SK-N-SH (cell line): ENCODE results near the gene C16orf78. TPM values are rescaled to one million over a fixed set of nuclear protein-coding genes. Genes with fewer than 3 reads are reported as not detected.

ENCODE experiments used
- CTCF ChIA-PET: fragments of 300-600, 350-600 bp; formaldehyde crosslinking; extraction: SDS; loops from one replicate; lab custom pipeline; 2021; lab: Yijun Ruan, JAX
- POLR2A ChIA-PET: fragments of 350-600 bp; sonication (Branson Sonifier 250); formaldehyde crosslinking; extraction: SDS; loops from one replicate; lab custom pipeline; 2020; ENCODE audit warnings: antibody characterized with exemption, inconsistent platforms; lab: Yijun Ruan, JAX
- DNase-seq: peaks from one replicate; pipeline ENCODE4 v3.0.0; 2012
- H2AFZ ChIP-seq: fragments of 200-600 bp; sonication (generic); 2 replicates; pipeline ENCODE4 v1.8.1; 2016; ENCODE audit warnings: antibody characterized with exemption, mild to moderate bottlenecking, low read depth
- H3F3A ChIP-seq: fragments of 200-600 bp; sonication (generic); replicated peaks from 2 replicates; pipeline ENCODE3; 2016; ENCODE audit warnings: antibody characterized with exemption, mild to moderate bottlenecking; ENCODE audit not compliant: insufficient read depth
- H3K27ac ChIP-seq, 2 experiments: fragments of 200-500 bp in 1 of 2; fragments of 200-600 bp in 1 of 2; sonication (Bioruptor generic) in 1 of 2; sonication (generic), shearing (Covaris generic) in 1 of 2; 2 replicates each; pipeline versions ENCODE4 v1.5.1 to v1.6.1; 2014 to 2016; ENCODE audit warnings: low read depth in 2 of 2, inconsistent platforms in 1 of 2, low read length in 1 of 2, mild to moderate bottlenecking in 1 of 2, mixed read lengths in 1 of 2
- H3K27me3 ChIP-seq: fragments of 200-600 bp; sonication (generic), shearing (Covaris generic); 2 replicates; pipeline ENCODE4 v1.6.1; 2016; ENCODE audit warnings: mixed run types; ENCODE audit not compliant: insufficient read depth
- H3K36me3 ChIP-seq, 2 experiments: fragments of 200-500 bp in 1 of 2; fragments of 200-600 bp in 1 of 2; sonication (Bioruptor generic) in 1 of 2; sonication (generic) in 1 of 2; replicated peaks in 1 of 2; 2 replicates each; pipeline versions ENCODE3 to v1.5.1; 2014 to 2016; ENCODE audit warnings: low read length in 1 of 2, mild to moderate bottlenecking in 1 of 2; ENCODE audit not compliant: insufficient read depth in 2 of 2, control insufficient read depth in 1 of 2
- H3K4me1 ChIP-seq, 2 experiments: fragments of 200-500 bp in 1 of 2; fragments of 200-600 bp in 1 of 2; sonication (Bioruptor generic) in 1 of 2; sonication (generic), shearing (Covaris generic) in 1 of 2; 2 replicates each; pipeline versions ENCODE4 v1.5.1 to v1.6.1; 2014 to 2016; ENCODE audit warnings: low read depth in 1 of 2, low read length in 1 of 2, mixed run types in 1 of 2; ENCODE audit not compliant: insufficient read depth in 2 of 2, control insufficient read depth in 1 of 2
- H3K4me2 ChIP-seq: fragments of 200-600 bp; sonication (generic), shearing (Covaris generic); 2 replicates; pipeline ENCODE4 v1.6.1; 2017; ENCODE audit warnings: mixed run types
- H3K4me3 ChIP-seq, 2 experiments: fragments of 200-500 bp in 1 of 2; fragments of 200-600 bp in 1 of 2; sonication (Bioruptor generic) in 1 of 2; sonication (generic), shearing (Covaris generic) in 1 of 2; 2 replicates each; pipeline versions ENCODE4 v1.5.1 to v1.8.1; 2014 to 2016; ENCODE audit warnings: low read depth in 2 of 2, inconsistent platforms in 1 of 2, low read length in 1 of 2, mild to moderate bottlenecking in 1 of 2, mixed read lengths in 1 of 2, moderate library complexity in 1 of 2
- H3K79me2 ChIP-seq: fragments of 200-600 bp; sonication (generic); 2 replicates; pipeline ENCODE4 v1.8.1; 2017; ENCODE audit warnings: mild to moderate bottlenecking; ENCODE audit not compliant: insufficient read depth
- H3K9ac ChIP-seq: fragments of 200-600 bp; sonication (generic); 2 replicates; pipeline ENCODE4 v1.6.1; 2017; ENCODE audit warnings: mixed run types
- H3K9me2 ChIP-seq: fragments of 200-600 bp; sonication (generic); 2 replicates; pipeline ENCODE4 v1.6.1; 2017; ENCODE audit warnings: mixed run types
- H3K9me3 ChIP-seq: fragments of 200-600 bp; sonication (generic); 2 replicates; pipeline ENCODE4 v1.6.1; 2017; ENCODE audit warnings: mixed run types, mild to moderate bottlenecking, moderate library complexity
- H4K20me1 ChIP-seq: fragments of 200-600 bp; sonication (generic); 2 replicates; pipeline ENCODE4 v1.6.1; 2017; ENCODE audit warnings: mild to moderate bottlenecking, mixed run types; ENCODE audit not compliant: insufficient read depth
- CTCF ChIP-seq: fragments of 200-600 bp; sonication (generic); IDR thresholded peaks from 2 replicates; pipeline ENCODE4 v1.6.1; 2017; ENCODE audit warnings: antibody characterized with exemption, mild to moderate bottlenecking, moderate library complexity
- EZH2phosphoT487 ChIP-seq: fragments of 200-600 bp; sonication (generic); IDR thresholded peaks from 2 replicates; pipeline ENCODE4 v1.6.1; 2017; ENCODE audit warnings: low read depth, mixed run types, mild to moderate bottlenecking, antibody characterized with exemption, moderate library complexity, borderline replicate concordance
- GABPA ChIP-seq: IDR thresholded peaks from 2 replicates; pipeline ENCODE4 v1.4.0; 2012; ENCODE audit warnings: low read depth, mild to moderate bottlenecking
- NFIC ChIP-seq: IDR thresholded peaks from 2 replicates; pipeline ENCODE4 v1.4.0; 2012; ENCODE audit warnings: borderline replicate concordance
- PBX3 ChIP-seq: IDR thresholded peaks from 2 replicates; pipeline ENCODE4; 2012
- POLR2AphosphoS5 ChIP-seq: IDR thresholded peaks from 2 replicates; pipeline ENCODE4 v1.6.1; 2012; ENCODE audit warnings: low read depth, low read length
- RAD21 ChIP-seq: IDR thresholded peaks from 2 replicates; pipeline ENCODE4 v1.6.1; 2012; ENCODE audit warnings: mild to moderate bottlenecking, low read length
- REST ChIP-seq: IDR thresholded peaks from 2 replicates; pipeline ENCODE4 v1.6.1; 2012; ENCODE audit warnings: mild to moderate bottlenecking, low read depth, low read length, moderate library complexity
- TAF1 ChIP-seq: IDR thresholded peaks from 2 replicates; pipeline ENCODE4 v1.6.1; 2012; ENCODE audit warnings: low read depth, mild to moderate bottlenecking, low read length, moderate library complexity, borderline replicate concordance
- USF1 ChIP-seq: IDR thresholded peaks from 2 replicates; pipeline ENCODE4 v1.4.0; 2012; ENCODE audit warnings: low read depth, borderline replicate concordance
- USF2 ChIP-seq: fragments of 150-350 bp; IDR thresholded peaks from 2 replicates; pipeline ENCODE4 v1.6.1; 2017; ENCODE audit warnings: antibody characterized with exemption, low read length, low read depth, borderline replicate concordance
- YY1 ChIP-seq: IDR thresholded peaks from 2 replicates; pipeline ENCODE4 v1.4.0; 2012; ENCODE audit warnings: low read depth, mild to moderate bottlenecking
- WGBS: methylation state at CpG from one replicate; pipeline ENCODE4 v1.1.6; 2017; ENCODE audit warnings: low lambda C conversion rate; 5-methylcytosine and 5-hydroxymethylcytosine counted together
- polyA plus RNA-seq, 3 experiments: library from polyadenylated mRNA; depleted of rRNA; stranded (reverse); fragments of >200 nt; gene quantifications; 2 replicates each; pipeline ENCODE4 v1.2.3, GENCODE V29; 2012
- TF ChIP-seq, protein P1 (sequence below): fragments of 150-350 bp; IDR thresholded peaks from 2 replicates; pipeline ENCODE4 v1.6.1; 2016; ENCODE audit warnings: mild to moderate bottlenecking, low read depth, low read length

Gene C16orf78
- polyA plus RNA-seq, 1 of the 3 experiments (the other 2 are of a cell fraction) = not detected

DNA sequence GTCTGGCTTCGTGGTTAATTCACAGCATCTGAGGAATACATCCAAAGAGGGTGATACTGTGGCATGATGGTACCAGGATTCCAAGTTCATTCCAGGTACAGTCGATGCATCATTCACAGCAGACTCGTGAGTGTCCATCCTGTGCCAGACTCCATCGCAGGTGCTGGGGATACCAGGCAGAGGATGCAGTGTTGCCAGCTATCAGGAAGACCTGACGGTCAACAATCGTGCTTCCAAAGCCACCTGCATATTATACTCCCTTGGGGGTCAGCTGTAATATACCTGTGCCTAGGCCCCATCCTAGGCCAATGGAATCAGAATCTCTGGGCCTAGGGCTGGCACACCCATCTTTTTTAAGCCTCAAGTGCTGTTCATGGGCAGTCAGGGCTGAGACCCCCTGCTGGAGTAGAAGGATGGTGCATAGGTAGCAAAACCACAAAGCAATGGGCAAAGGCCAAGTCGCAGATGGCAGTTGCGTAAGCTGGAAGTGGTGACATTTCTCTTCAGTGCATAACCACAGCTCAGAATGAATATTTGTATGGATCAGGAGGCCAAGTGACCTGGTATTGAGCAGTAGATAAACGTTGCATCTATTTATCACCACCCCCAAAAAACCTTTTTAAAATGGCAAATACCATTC is 42.9 kb upstream of the C16orf78 start:
- ChIA-PET CTCF (interaction anchor here (0.6 kb wide), 1 partner anchor 19 kb away, joined by 3 read pairs; no protein-coding TSS in a partner anchor), POLR2A (no interaction called here)
- Histone ChIP-seq H3K9ac (no peak overlapping the region), H3K36me3 (no peaks in the 10 kb centered on the region), H4K20me1 (no peaks in the 10 kb centered on the region), H3F3A (no peaks in the 10 kb centered on the region), H3K9me2 (no peaks in the 10 kb centered on the region), H3K9me3 (no peaks in the 10 kb centered on the region), H3K79me2 (no peaks in the 10 kb centered on the region), H3K4me2 (no peak overlapping the region), H3K27me3 (no peaks in the 10 kb centered on the region), H3K27ac (no peak overlapping the region), H3K4me3 (no peak overlapping the region), H2AFZ (no peak overlapping the region), H3K4me1 (no peaks in the 10 kb centered on the region)
- no peak for DNase-seq
- 15% methylated on average over 9 of the region's 9 CpGs for WGBS
- TF ChIP-seq USF1 (no peak), PBX3 (no peak), NFIC (no peak), GABPA (no peak), POLR2AphosphoS5 (no peak), USF2 (no peak), TAF1 (no peak), YY1 (no peak), REST (no peak), CTCF (no peak), EZH2phosphoT487 (no peak), RAD21 (no peak)
- TF ChIP-seq, protein P1, sequence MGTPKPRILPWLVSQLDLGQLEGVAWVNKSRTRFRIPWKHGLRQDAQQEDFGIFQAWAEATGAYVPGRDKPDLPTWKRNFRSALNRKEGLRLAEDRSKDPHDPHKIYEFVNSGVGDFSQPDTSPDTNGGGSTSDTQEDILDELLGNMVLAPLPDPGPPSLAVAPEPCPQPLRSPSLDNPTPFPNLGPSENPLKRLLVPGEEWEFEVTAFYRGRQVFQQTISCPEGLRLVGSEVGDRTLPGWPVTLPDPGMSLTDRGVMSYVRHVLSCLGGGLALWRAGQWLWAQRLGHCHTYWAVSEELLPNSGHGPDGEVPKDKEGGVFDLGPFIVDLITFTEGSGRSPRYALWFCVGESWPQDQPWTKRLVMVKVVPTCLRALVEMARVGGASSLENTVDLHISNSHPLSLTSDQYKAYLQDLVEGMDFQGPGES = no peak
